ENCODE measurements around the gene DTD2. TPM values are rescaled to one million over a fixed set of nuclear protein-coding genes. Genes with fewer than 3 reads are reported as not detected.

DTD2 gene
- total RNA-seq, 1 experiment from 2014 or later = 14.8 TPM

GRCh38 chr14:31487886-31488285 is 30.6 kb upstream of the DTD2 start, which contains the start of gene GPR33:
Gene GPR33, minus strand, starts transcription at chr14:31488039. Its CDS starts 4,074 bp downstream, at chr14:31483965.
- Mint-ChIP-seq H3K27me3 (ENCODE audit: low read depth) (no peaks in the 10 kb centered on the region; the same call in 1 of the 2 replicates), H3K9me3 (peaks cover 3 to 6% of the 10 kb centered on the region in 2 experiments; a peak in 2 of 5 replicates), H3K36me3 (ENCODE audit: insufficient read depth in 1 of 3, low read depth in 3 of 3) (peaks cover 0 to 5% (median 0%) of the 10 kb centered on the region in 3 experiments; a peak in 1 of 7 replicates), H3K27ac (no peak within 1 kb of the TSS), H3K4me3 (no peak within 1 kb of the TSS; a peak in 1 of 5 replicates), H3K4me1 (no peaks in the 10 kb centered on the region)
- Histone ChIP-seq H2BK5ac (ENCODE audit: insufficient read length, low read length) (no peak within 1 kb of the TSS), H2BK120ac (ENCODE audit: low read depth, low read length, poor library complexity, severe bottlenecking) (no peak within 1 kb of the TSS), H3K18ac (ENCODE audit: insufficient read length, low read depth, low read length) (no peak within 1 kb of the TSS), H3K27ac (ENCODE audit: insufficient read length, low read depth, low read length) (no peak within 1 kb of the TSS), H3K9ac (ENCODE audit: extremely low read depth, insufficient read length, low read length) (no peak within 1 kb of the TSS), H2BK20ac (ENCODE audit: low read depth, low read length, poor library complexity, severe bottlenecking) (no peak within 1 kb of the TSS), H3K27me3 (ENCODE audit: insufficient read depth, low read length) (no peaks in the 10 kb centered on the region), H3K4me2 (ENCODE audit: insufficient read depth, insufficient read length, low read length) (no peak within 1 kb of the TSS), H3K9me3 (ENCODE audit: control insufficient read depth, low read depth, low read length) (no peaks in the 10 kb centered on the region), H3K79me2 (ENCODE audit: insufficient read depth, low read length) (no peaks in the 10 kb centered on the region), H3K4ac (ENCODE audit: low read depth, low read length) (no peak within 1 kb of the TSS), H2AFZ (ENCODE audit: low read length) (no peak within 1 kb of the TSS), H2BK12ac (ENCODE audit: insufficient read length, low read depth, low read length) (no peak within 1 kb of the TSS), H4K20me1 (ENCODE audit: control insufficient read depth, insufficient read depth, insufficient read length) (no peaks in the 10 kb centered on the region), H3K79me1 (ENCODE audit: insufficient read depth, low read depth, low read length, poor library complexity, severe bottlenecking) (no peaks in the 10 kb centered on the region), H3K56ac (ENCODE audit: insufficient read length, low read depth, low read length) (no peak within 1 kb of the TSS), H3T11ph (ENCODE audit: low read length) (no peak within 1 kb of the TSS), H2BK15ac (ENCODE audit: low read depth, low read length) (no peak within 1 kb of the TSS), H4K91ac (ENCODE audit: insufficient read length, low read depth, low read length) (no peak within 1 kb of the TSS), H3K4me1 (ENCODE audit: insufficient read depth, low read length) (no peaks in the 10 kb centered on the region), H4K8ac (replicated peaks; ENCODE audit: insufficient read length, low read depth, low read length) (no peak within 1 kb of the TSS), H4K5ac (ENCODE audit: insufficient read length, low read depth, low read length) (no peak within 1 kb of the TSS), H3K23me2 (ENCODE audit: insufficient read length, low read depth, low read length, poor library complexity, severe bottlenecking) (no peaks in the 10 kb centered on the region), H3K23ac (ENCODE audit: insufficient read length, low read depth, low read length) (no peak within 1 kb of the TSS), H3K14ac (ENCODE audit: insufficient read depth, low read length) (no peak within 1 kb of the TSS), H2AK5ac (ENCODE audit: insufficient read length, low read length) (no peak within 1 kb of the TSS)
- DNase-seq = no peak
- no CpG with 5 or more reads among the region's 1 CpG for WGBS (ENCODE audit: extremely low coverage, insufficient read length, low lambda C conversion rate)
- no peak for TF ChIP-seq CTCF (conservative IDR thresholded peaks at IDR 0.05)

Data from H9 (cell line).